HepG2 (cell line): Measurements from ENCODE around the gene CTU2. TPM values are rescaled to one million over a fixed set of nuclear protein-coding genes. Genes with fewer than 3 reads are reported as not detected.
A peak's percentile ranks its signal among the peaks of the same experiment; 100 is the strongest.

Experiments used
- ATAC-seq: fragments of 200-7000 bp; cut with Tn5 transposase; 3 replicates; pipeline ENCODE4 v1.9.1; 2020; ENCODE audit warnings: mild to moderate bottlenecking, moderate library complexity
- BruUV-seq: library from RNA; stranded (reverse); fragments of 400-500 nt; replicated peaks from 2 replicates; lab custom pipeline; 2021; lab: Mats Ljungman, UMichigan
- CTCF ChIA-PET: fragments of 300-600 bp; formaldehyde crosslinking; extraction: SDS; loops from one replicate; lab custom pipeline; 2021; ENCODE audit warnings: low total read pairs, inconsistent platforms, low intra/inter-chr PET ratio; lab: Yijun Ruan, JAX
- POLR2A ChIA-PET: fragments of 350-600 bp; sonication (Branson Sonifier 250); formaldehyde crosslinking; loops from one replicate; lab custom pipeline; 2020; ENCODE audit warnings: antibody characterized with exemption, inconsistent platforms; lab: Yijun Ruan, JAX
- DNase-seq: peaks from one replicate; pipeline ENCODE4 v3.0.0-alpha.2; 2015; ENCODE audit warnings: low spot score
- FAIRE-seq: peaks from 3 replicates; lab custom pipeline; 2011; peaks lifted over from hg19 to GRCh38; lab: Jason Lieb, UNC
- H2AFZ ChIP-seq: one replicate; pipeline ENCODE4 v1.6.1; 2011; ENCODE audit warnings: low read length, inconsistent platforms
- H3K27ac ChIP-seq: fragments of 300-600 bp; 3 replicates; pipeline ENCODE4 v1.8.0; 2011; ENCODE audit warnings: mixed run types, mild to moderate bottlenecking, mixed read lengths, low read length, inconsistent platforms; ENCODE audit not compliant: insufficient read depth; ENCODE audit errors: extremely low read length
- H3K27me3 ChIP-seq, 2 experiments: fragments of 200-600 bp in 1 of 2; 2 replicates in 1 of 2; 3 replicates in 1 of 2; pipeline versions ENCODE4 v1.6.0 to v1.8.0; 2011; ENCODE audit warnings: low read length in 2 of 2, mild to moderate bottlenecking in 2 of 2, moderate library complexity in 2 of 2, inconsistent platforms in 1 of 2; ENCODE audit not compliant: insufficient read depth in 2 of 2, control insufficient read depth in 1 of 2
- H3K36me3 ChIP-seq, 2 experiments: fragments of 200-600 bp in 1 of 2; replicated peaks in 1 of 2; 2 replicates in 1 of 2; 3 replicates in 1 of 2; pipeline versions ENCODE4 v1.5.1 to v1.8.0; 2011; ENCODE audit warnings: low read length in 2 of 2, inconsistent platforms in 1 of 2; ENCODE audit not compliant: insufficient read depth in 2 of 2, control insufficient read depth in 1 of 2
- H3K4me1 ChIP-seq: 2 replicates; pipeline ENCODE4 v1.5.1; 2012; ENCODE audit warnings: low read length, inconsistent platforms; ENCODE audit not compliant: insufficient read depth
- H3K4me2 ChIP-seq: 2 replicates; pipeline ENCODE4 v1.6.0; 2011; ENCODE audit warnings: low read depth, low read length, inconsistent platforms
- H3K4me3 ChIP-seq, 3 experiments: fragments of 200-600 bp in 1 of 3; sonication (generic), shearing (Covaris generic) in 1 of 3; replicated peaks in 1 of 3; 2 replicates each; pipeline ENCODE4 v1.5.1; 2011 to 2016; ENCODE audit warnings: low read length in 3 of 3, inconsistent platforms in 2 of 3, low read depth in 2 of 3, mild to moderate bottlenecking in 2 of 3, control low read depth in 1 of 3, mixed read lengths in 1 of 3; ENCODE audit not compliant: insufficient read depth in 1 of 3
- H3K79me2 ChIP-seq: one replicate; pipeline ENCODE4 v1.6.1; 2011; ENCODE audit warnings: low read length, inconsistent platforms; ENCODE audit not compliant: insufficient read depth
- H3K9ac ChIP-seq: 2 replicates; pipeline ENCODE4 v1.6.0; 2011; ENCODE audit warnings: mild to moderate bottlenecking, low read depth, low read length, inconsistent platforms; ENCODE audit not compliant: insufficient read depth
- H3K9me3 ChIP-seq: 2 replicates; pipeline ENCODE4 v1.5.1; 2012; ENCODE audit warnings: mild to moderate bottlenecking, low read length
- H4K20me1 ChIP-seq: 2 replicates; pipeline ENCODE4 v1.6.0; 2011; ENCODE audit warnings: inconsistent platforms, mild to moderate bottlenecking, low read length, moderate library complexity; ENCODE audit not compliant: insufficient read depth
- AGO1 ChIP-seq: fragments of 200-400 bp; formaldehyde crosslinking; IDR thresholded peaks from 2 replicates; pipeline ENCODE4 v1.6.1; 2017; ENCODE audit warnings: mild to moderate bottlenecking, low read depth, low read length, moderate library complexity; ENCODE audit not compliant: poor library complexity, severe bottlenecking
- CCDC6 ChIP-seq: sonication (generic); formaldehyde crosslinking; IDR thresholded peaks from 2 replicates; pipeline ENCODE4 v1.8.1; 2022; ENCODE audit warnings: mild to moderate bottlenecking, missing genetic modification reagents, moderate library complexity
- FOXA1 ChIP-seq, 2 experiments: fragments of 450-650 bp in 1 of 2; sonication (generic) in 1 of 2; formaldehyde crosslinking in 1 of 2; IDR thresholded peaks; 2 replicates each; pipeline versions ENCODE4 v1.4.0 to v1.6.1; 2016 to 2020; ENCODE audit warnings: missing genetic modification reagents in 1 of 2
- GZF1 ChIP-seq: sonication (generic); formaldehyde crosslinking; IDR thresholded peaks from 2 replicates; pipeline ENCODE4 v1.5.1; 2020; ENCODE audit warnings: mild to moderate bottlenecking, missing genetic modification reagents
- HDAC1 ChIP-seq: sonication (generic); formaldehyde crosslinking; IDR thresholded peaks from 2 replicates; pipeline ENCODE4 v1.5.1; 2020; ENCODE audit warnings: mild to moderate bottlenecking, missing genetic modification reagents
- MEIS1 ChIP-seq: sonication (generic); formaldehyde crosslinking; IDR thresholded peaks from 2 replicates; pipeline ENCODE4 v1.9.0; 2021; ENCODE audit warnings: mild to moderate bottlenecking, missing genetic modification reagents, moderate library complexity, borderline replicate concordance
- MYC ChIP-seq: sonication (generic); formaldehyde crosslinking; IDR thresholded peaks from 2 replicates; pipeline ENCODE4 v1.9.0; 2021; ENCODE audit warnings: missing genetic modification reagents, borderline replicate concordance
- NFE2 ChIP-seq: sonication (generic); formaldehyde crosslinking; IDR thresholded peaks from 2 replicates; pipeline ENCODE4 v1.4.0; 2020; ENCODE audit warnings: missing genetic modification reagents
- TMF1 ChIP-seq: sonication (generic); formaldehyde crosslinking; IDR thresholded peaks from 2 replicates; pipeline ENCODE4 v1.8.1; 2022; ENCODE audit warnings: low read depth, missing genetic modification reagents
- ZNF17 ChIP-seq: sonication (generic); formaldehyde crosslinking; IDR thresholded peaks from 2 replicates; pipeline ENCODE4 v1.5.0; 2020; ENCODE audit warnings: mild to moderate bottlenecking, missing genetic modification reagents
- ZNF407 ChIP-seq: sonication (generic); formaldehyde crosslinking; IDR thresholded peaks from one replicate; pipeline ENCODE4 v1.5.1; 2020; ENCODE audit warnings: mild to moderate bottlenecking, missing genetic modification reagents; ENCODE audit errors: not compliant biosample characterization
- ZNF484 ChIP-seq: sonication (generic); formaldehyde crosslinking; IDR thresholded peaks from 2 replicates; pipeline ENCODE4 v1.5.1; 2020; ENCODE audit warnings: mild to moderate bottlenecking, low read depth, missing genetic modification reagents, borderline replicate concordance
- ZNF724P ChIP-seq: sonication (generic); formaldehyde crosslinking; IDR thresholded peaks from 2 replicates; pipeline ENCODE4 v1.8.0; 2022; ENCODE audit warnings: missing genetic modification reagents, borderline replicate concordance
- ZNF768 ChIP-seq: sonication (generic); formaldehyde crosslinking; IDR thresholded peaks from 2 replicates; pipeline ENCODE4 v1.4.0; 2020; ENCODE audit warnings: missing genetic modification reagents
- WGBS: methylation state at CpG from one replicate; pipeline ENCODE4 v1.1.6; 2017; ENCODE audit warnings: low lambda C conversion rate; 5-methylcytosine and 5-hydroxymethylcytosine counted together
- in situ Hi-C: cut with HindIII; loops from 2 replicates; pipeline ENCODE4 v1.10.0; 2017; ENCODE audit warnings: low pct_unique_long_range_greater_than_20kb; ENCODE audit not compliant: extremely low pct_ligation_motif_present
- intact Hi-C: fragments of 100-400 bp; cut with micrococcal nuclease; formaldehyde crosslinking; loops from one replicate; pipeline ENCODE4 v1.10.0; 2022; ENCODE audit not compliant: unreplicated experiment
- polyA plus RNA-seq, 8 experiments: library from polyadenylated mRNA; depleted of rRNA in 3 of 8; stranded (reverse) in 7 of 8; unstranded in 1 of 8; fragments of >200 nt; fragmentation: Illumina TruSeq in 4 of 8; extraction: Trizol in 4 of 8; gene quantifications; 2 replicates each; pipeline versions ENCODE4 v1.2.1 to v1.2.3, GENCODE V29; 2011 to 2016; ENCODE audit warnings: low read depth in 4 of 8, missing spikeins in 1 of 8, mixed read lengths in 1 of 8; ENCODE audit not compliant: insufficient read depth in 1 of 8
- total RNA-seq, 5 experiments: library from RNA; depleted of rRNA; stranded (reverse); fragments of >200 nt; fragmentation: Illumina TruSeq; extraction: Trizol; gene quantifications; 2 replicates each; pipeline ENCODE4 v1.2.3, GENCODE V29; 2016; ENCODE audit warnings: low read depth in 1 of 5

The CTU2 gene
- total and polyA plus RNA-seq, 2 of the 13 experiments (the other 11 are each of a cell fraction or from before 2014, with no cell fraction given), result 13.3 to 21.9 TPM

GRCh38 chr16:88694221-88695087 lies 11.8 kb upstream of the CTU2 start:
- no peak for FAIRE-seq
- TF ChIP-seq ZNF17 (no peak), HDAC1 (no peak), TMF1 (CRISPR knock-in tag) (0 out of 2 replicates have a peak, but pooled peaks have one; percentile 38), MYC (0 out of 2 replicates have a peak, but pooled peaks have one; percentile 3), AGO1 (peak; percentile 15), ZNF407 (CRISPR knock-in tag) (peak; percentile 73), ZNF768 (CRISPR knock-in tag) (peak; percentile 15; the same call in 1 of the 2 replicates), CCDC6 (CRISPR knock-in tag) (no peak), FOXA1 (IDR thresholded peaks at IDR 0.05) (no peak), FOXA1 (CRISPR knock-in tag; IDR thresholded peaks at IDR 0.05) (no peak), NFE2 (CRISPR knock-in tag) (no peak), ZNF484 (no peak), GZF1 (CRISPR knock-in tag) (no peak), ZNF724P (CRISPR knock-in tag) (no peak), MEIS1 (CRISPR knock-in tag) (no peak)

More at GRCh38 chr16:88694221-88695087, 11.8 kb upstream of the CTU2 start:
- H3K36me3 ChIP-seq, result peaks cover 8 to 12% of the 10 kb centered on the region in 2 experiments; a peak in 4 of 5 replicates
- no peaks in the 10 kb centered on the region for H3K9me3 ChIP-seq
- intact Hi-C loops (no loop called here), in situ Hi-C loops (no loop called here)
- no TSS peak for BruUV-seq
- DNase-seq (no peak), ATAC-seq (peak; percentile 9)
- no peak overlapping the region for H3K4me3 ChIP-seq
- no peak overlapping the region for H2AFZ ChIP-seq
- 53% methylated on average over 19 of the region's 37 CpGs for WGBS
- peaks cover 36 to 50% of the 10 kb centered on the region in 2 experiments for H3K27me3 ChIP-seq
- H3K4me1 ChIP-seq, result peaks cover 11% of the 10 kb centered on the region
- H4K20me1 ChIP-seq, result no peaks in the 10 kb centered on the region
- H3K27ac ChIP-seq, result no peak overlapping the region
- no peak overlapping the region for H3K9ac ChIP-seq
- CTCF ChIA-PET, result no interaction called here
- H3K79me2 ChIP-seq, result no peaks in the 10 kb centered on the region
- no peak overlapping the region for H3K4me2 ChIP-seq
- POLR2A ChIA-PET, result no interaction called here
